K562 (cell line): ENCODE data around the gene PPP2R3B. TPM values are rescaled to one million over a fixed set of nuclear protein-coding genes. Genes with fewer than 3 reads are reported as not detected.

Experiments used
- ATAC-seq: fragments of 200-7000 bp; cut with Tn5 transposase; 3 replicates; pipeline ENCODE4 v1.9.1; 2020; ENCODE audit warnings: moderate library complexity
- BruUV-seq: library from RNA; stranded (reverse); fragments of 400-500 nt; replicated peaks from 2 replicates; lab custom pipeline; 2021; lab: Mats Ljungman, UMichigan
- CTCF ChIA-PET: fragments of 300-600 bp; formaldehyde crosslinking; extraction: SDS; loops from one replicate; lab custom pipeline; 2021; ENCODE audit warnings: low intra/inter-chr PET ratio; lab: Yijun Ruan, JAX
- POLR2A ChIA-PET: fragments of 300-600, 350-650 bp; sonication (Branson Sonifier 250); formaldehyde crosslinking; extraction: SDS; loops from one replicate; lab custom pipeline; 2021; ENCODE audit warnings: antibody characterized with exemption, inconsistent platforms; lab: Yijun Ruan, JAX
- DNase-seq, 4 experiments: peaks; one replicate each; pipeline versions ENCODE4 v3.0.0 to v3.0.0-alpha.2; 2011 to 2018; ENCODE audit warnings: low spot score in 3 of 4, mixed read lengths in 3 of 4; ENCODE audit errors: extremely low read depth in 1 of 4
- FAIRE-seq: peaks from 2 replicates; lab custom pipeline; 2011; peaks lifted over from hg19 to GRCh38; lab: Jason Lieb, UNC
- H2AFZ ChIP-seq: 2 replicates; pipeline ENCODE4 v1.6.0; 2011; ENCODE audit warnings: low read depth, low read length, control low read depth, inconsistent platforms
- H3K27ac ChIP-seq: fragments of 200-600 bp; 3 replicates; pipeline ENCODE4 v1.8.0; 2011; ENCODE audit warnings: low read depth, mild to moderate bottlenecking, control low read depth, inconsistent platforms, low read length, moderate library complexity, mixed read lengths; ENCODE audit errors: extremely low read depth
- H3K27me3 ChIP-seq, 2 experiments: fragments of 300-600 bp in 1 of 2; 2 replicates in 1 of 2; 3 replicates in 1 of 2; pipeline versions ENCODE4 v1.6.0 to v1.8.0; 2011; ENCODE audit warnings: inconsistent platforms in 2 of 2, low read length in 2 of 2, mild to moderate bottlenecking in 1 of 2, mixed read lengths in 1 of 2, moderate library complexity in 1 of 2; ENCODE audit not compliant: control insufficient read depth in 2 of 2, insufficient read depth in 2 of 2
- H3K36me3 ChIP-seq: fragments of 300-600 bp; 3 replicates; pipeline ENCODE4 v1.8.0; 2011; ENCODE audit warnings: mild to moderate bottlenecking, low read length, inconsistent platforms; ENCODE audit not compliant: control insufficient read depth, insufficient read depth
- H3K4me1 ChIP-seq, 2 experiments: fragments of 200-600 bp in 1 of 2; replicated peaks in 1 of 2; 2 replicates in 1 of 2; 3 replicates in 1 of 2; pipeline versions ENCODE4 v1.5.1 to v1.8.0; 2011; ENCODE audit warnings: inconsistent platforms in 2 of 2, low read length in 2 of 2, mild to moderate bottlenecking in 1 of 2, mixed read lengths in 1 of 2, moderate library complexity in 1 of 2; ENCODE audit not compliant: control insufficient read depth in 2 of 2, insufficient read depth in 2 of 2
- H3K4me2 ChIP-seq: 2 replicates; pipeline ENCODE4 v1.6.1; 2011; ENCODE audit warnings: low read length, control low read depth, inconsistent platforms, mixed read lengths; ENCODE audit not compliant: insufficient read depth
- H3K4me3 ChIP-seq: fragments of 200-600 bp; sonication (generic), shearing (Covaris generic); 2 replicates; pipeline ENCODE4 v1.5.1; 2016; ENCODE audit warnings: control low read depth, inconsistent platforms
- H3K79me2 ChIP-seq: fragments of 200-600 bp; 3 replicates; pipeline ENCODE4 v1.8.0; 2011; ENCODE audit warnings: low read length, inconsistent platforms; ENCODE audit not compliant: control insufficient read depth, insufficient read depth
- H3K9ac ChIP-seq, 2 experiments: 2 replicates each; pipeline versions ENCODE4 v1.6.0 to v1.6.1; 2011; ENCODE audit warnings: low read depth in 2 of 2, low read length in 2 of 2, control low read depth in 1 of 2, inconsistent platforms in 1 of 2, mild to moderate bottlenecking in 1 of 2, mixed read lengths in 1 of 2; ENCODE audit not compliant: insufficient read depth in 1 of 2
- H3K9me1 ChIP-seq: one replicate; pipeline ENCODE4 v1.6.0; 2011; ENCODE audit warnings: inconsistent platforms, mild to moderate bottlenecking, low read length, moderate library complexity; ENCODE audit not compliant: control insufficient read depth, insufficient read depth
- H3K9me3 ChIP-seq: replicated peaks from 2 replicates; pipeline ENCODE4 v1.5.1; 2011; ENCODE audit warnings: low read depth, low read length, inconsistent platforms; ENCODE audit not compliant: control insufficient read depth, insufficient read depth
- H4K20me1 ChIP-seq: replicated peaks from 2 replicates; pipeline ENCODE4 v1.6.1; 2011; ENCODE audit warnings: low read length, inconsistent platforms, mixed read lengths; ENCODE audit not compliant: control insufficient read depth, insufficient read depth
- MNT ChIP-seq, 2 experiments: fragments of 450-650 bp; conservative IDR thresholded peaks; 2 replicates each; pipeline ENCODE4 v1.6.1; 2017; ENCODE audit warnings: mild to moderate bottlenecking in 2 of 2, moderate library complexity in 2 of 2
- RAD51 ChIP-seq: fragments of 450-650 bp; IDR thresholded peaks from 2 replicates; pipeline ENCODE4 v1.7.1; 2016; ENCODE audit warnings: low read depth, mild to moderate bottlenecking, borderline replicate concordance
- ZNF316 ChIP-seq: fragments of 450-650 bp; IDR thresholded peaks from 2 replicates; pipeline ENCODE4 v1.6.1; 2016
- ZNF778 ChIP-seq: fragments of 450-650 bp; formaldehyde crosslinking; IDR thresholded peaks from 2 replicates; pipeline ENCODE4 v1.4.0; 2020; ENCODE audit warnings: mild to moderate bottlenecking, moderate library complexity
- WGBS: fragments of 100-300 bp; shearing (Covaris generic); methylation state at CpG from one replicate; pipeline ENCODE4 v1.1.6; 2016; ENCODE audit warnings: low coverage, mixed read lengths; ENCODE audit not compliant: insufficient coverage; ENCODE audit errors: missing lambda C conversion rate; 5-methylcytosine and 5-hydroxymethylcytosine counted together
- in situ Hi-C: fragments of 300-500 bp; cut with MboI; formaldehyde crosslinking; loops from 4 replicates; pipeline ENCODE4 v1.15.0; 2018; ENCODE audit warnings: inconsistent platforms, mixed read lengths
- intact Hi-C: fragments of 100-400 bp; cut with micrococcal nuclease; formaldehyde crosslinking; loops from 2 replicates; pipeline ENCODE4 v1.14.2; 2022
- polyA plus RNA-seq, 8 experiments: library from polyadenylated mRNA; depleted of rRNA in 4 of 8; stranded (reverse) in 5 of 8; unstranded in 3 of 8; fragments of >200 nt; fragmentation: Nextera tagmentation in 2 of 8; fragmentation: Illumina TruSeq in 1 of 8; extraction: Ambion mirVana in 2 of 8; extraction: Trizol in 1 of 8; gene quantifications; 2 replicates each; pipeline versions ENCODE4 v1.2.1 to v1.2.3, GENCODE V29; 2011 to 2014; ENCODE audit warnings: inconsistent platforms in 1 of 8, missing spikeins in 1 of 8
- total RNA-seq, 7 experiments: library from RNA; depleted of rRNA in 6 of 7; stranded (reverse); fragments of >200 nt in 6 of 7; fragmentation: Illumina TruSeq in 2 of 7; extraction: Trizol in 2 of 7; gene quantifications; 2 replicates each; pipeline versions ENCODE4 v1.2.1 to v1.2.3, GENCODE V29; 2011 to 2021; ENCODE audit warnings: low replicate concordance in 1 of 7

PPP2R3B gene
- total and polyA plus RNA-seq, 9 of the 15 experiments (the other 6 are each of a cell fraction or from before 2014, with no cell fraction given), result 0.04 to 18.2 (median 8.2) TPM; not detected in 1

- POLR2A ChIA-PET, result no interaction called here
- no peak for DNase-seq
- Histone ChIP-seq H3K79me2 (no peaks in the 10 kb centered on the region), H3K4me3 (no peak overlapping the region), H3K9me3 (no peaks in the 10 kb centered on the region), H3K4me1 (peaks cover 0 to 9% of the 10 kb centered on the region in 2 experiments; a peak in 2 of 5 replicates), H3K36me3 (peaks cover 74% of the 10 kb centered on the region), H2AFZ (no peak overlapping the region), H4K20me1 (no peaks in the 10 kb centered on the region), H3K4me2 (no peak overlapping the region), H3K27me3 (no peaks in the 10 kb centered on the region), H3K9me1 (no peaks in the 10 kb centered on the region), H3K27ac (no peak overlapping the region), H3K9ac (no peak overlapping the region)
- CTCF ChIA-PET, result no interaction called here
- no peak for FAIRE-seq
- intact Hi-C loops, result no loop called here
- TF ChIP-seq RAD51, result no peak
- no peak for TF ChIP-seq MNT (conservative IDR thresholded peaks at IDR 0.05)
- no peak for TF ChIP-seq ZNF778 (CRISPR knock-in tag)
- TF ChIP-seq ZNF316, result no peak
- ATAC-seq, result no peak
- BruUV-seq, result no TSS peak
- 95% methylated on average over 11 of the region's 25 CpGs for WGBS
- in situ Hi-C loops, result no loop called here
Measured at GRCh38 chrX:310621-311155, 76.0 kb downstream of the PPP2R3B start.
